ENCODE data around the gene THSD4. TPM values are rescaled to one million over a fixed set of nuclear protein-coding genes. Genes with fewer than 3 reads are reported as not detected.

The THSD4 gene
- total and polyA plus RNA-seq, 2 of the 4 experiments (the other 2 are of a cell fraction): 25.5 to 31.1 TPM

DNA sequence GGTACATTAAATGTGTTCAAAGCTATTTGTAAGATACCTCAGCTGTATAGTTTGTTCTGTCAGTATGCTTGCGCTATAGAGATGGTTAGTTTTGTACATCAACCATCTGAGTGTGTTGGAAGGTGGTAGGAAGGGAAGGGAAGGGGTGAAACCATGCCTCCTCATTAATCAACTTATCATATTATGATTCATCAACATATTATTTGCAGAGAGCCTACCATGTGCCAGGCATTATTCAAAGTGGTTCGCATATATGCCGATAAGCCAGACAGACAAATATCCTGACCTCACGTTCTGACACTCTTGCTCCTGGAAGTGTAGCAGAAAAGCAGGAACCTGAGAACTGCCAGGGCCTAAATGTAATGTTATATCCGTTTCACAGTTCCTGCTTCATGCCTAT, 447.0 kb downstream of the THSD4 start:
- Histone ChIP-seq H4K8ac (ENCODE audit: low read depth in 2 of 2, low read length in 2 of 2) (no peak overlapping the region), H3K4ac (ENCODE audit: low read depth, low read length) (no peak overlapping the region), H4K91ac (ENCODE audit: insufficient read depth, low read depth, low read length) (no peak overlapping the region), H3K4me3 (ENCODE audit: insufficient read depth, low read depth, low read length) (no peak overlapping the region), H2BK20ac (ENCODE audit: low read depth, low read length) (peak overlapping the region; percentile 50), H3K56ac (ENCODE audit: extremely low read depth, insufficient read depth, low read length) (no peak overlapping the region), H3K23ac (ENCODE audit: low read depth, low read length) (0 out of 2 replicates have a peak overlapping the region, but pooled peaks have one; percentile 14), H2BK120ac (ENCODE audit: low read depth, low read length) (peak overlapping the region; percentile 27; the same call in 1 of the 2 replicates), H3K79me1 (ENCODE audit: low read depth in 1 of 2, low read length in 2 of 2) (peaks cover 0 to 10% of the 10 kb centered on the region in 2 experiments; a peak in 2 of 4 replicates), H3K14ac (replicated peaks; ENCODE audit: low read depth, low read length) (no peak overlapping the region), H2BK15ac (ENCODE audit: low read depth, low read length) (no peak overlapping the region), H2BK5ac (ENCODE audit: low read depth, low read length, poor library complexity, severe bottlenecking) (no peak overlapping the region), H3K27ac (ENCODE audit: insufficient read depth, low read length) (no peak overlapping the region), H3K9me1 (ENCODE audit: insufficient read depth, low read length) (peaks cover 8% of the 10 kb centered on the region), H4K20me1 (ENCODE audit: insufficient read depth, low read length) (peaks cover 20% of the 10 kb centered on the region; the same call in 1 of the 2 replicates), H2AFZ (replicated peaks; ENCODE audit: low read length, poor library complexity) (no peak overlapping the region), H3K9ac (ENCODE audit: low read depth, low read length) (no peak overlapping the region), H3K27me3 (ENCODE audit: control insufficient read depth, insufficient read depth, low read length) (peaks cover 4% of the 10 kb centered on the region; the same call in 1 of the 2 replicates), H3K18ac (ENCODE audit: low read depth, low read length) (no peak overlapping the region; the same call in 1 of the 2 replicates), H3K9me3 (ENCODE audit: control insufficient read depth, insufficient read depth, low read length) (no peaks in the 10 kb centered on the region), H3K4me2 (ENCODE audit: low read depth, low read length) (no peak overlapping the region), H4K5ac (ENCODE audit: low read depth, low read length) (no peak overlapping the region), H2AK5ac (ENCODE audit: low read depth, low read length) (peak overlapping the region; percentile 38; the same call in 1 of the 2 replicates), H2AK9ac (replicated peaks; ENCODE audit: low read depth, low read length, poor library complexity) (no peak overlapping the region), H3K4me1 (ENCODE audit: control insufficient read depth, insufficient read depth, low read length) (peaks cover 9% of the 10 kb centered on the region; the same call in 1 of the 2 replicates), H3K36me3 (ENCODE audit: control insufficient read depth, insufficient read depth, low read length) (peaks cover 4% of the 10 kb centered on the region)
- dilution Hi-C loops (cut with HindIII; ENCODE audit: low sequenced_read_pairs, unreplicated experiment): no loop called here
- BruUV-seq (replicated peaks): no TSS peak
- TF ChIP-seq MAZ (IDR thresholded peaks at IDR 0.05; ENCODE audit: borderline replicate concordance, low read depth, low read length): no peak
- no peak for TF ChIP-seq RAD21 (IDR thresholded peaks at IDR 0.05; ENCODE audit: low read length)
- no peak for TF ChIP-seq RCOR1 (IDR thresholded peaks at IDR 0.05; ENCODE audit: insufficient replicate concordance, low read length)
- no peak for TF ChIP-seq SMC3 (IDR thresholded peaks at IDR 0.05; ENCODE audit: low read depth, low read length)
- TF ChIP-seq POLR2A (IDR thresholded peaks at IDR 0.05; ENCODE audit: low read depth, low read length): no peak
- no peak for TF ChIP-seq CEBPB (IDR thresholded peaks at IDR 0.05; ENCODE audit: low read depth, low read length)
- TF ChIP-seq, protein P1, sequence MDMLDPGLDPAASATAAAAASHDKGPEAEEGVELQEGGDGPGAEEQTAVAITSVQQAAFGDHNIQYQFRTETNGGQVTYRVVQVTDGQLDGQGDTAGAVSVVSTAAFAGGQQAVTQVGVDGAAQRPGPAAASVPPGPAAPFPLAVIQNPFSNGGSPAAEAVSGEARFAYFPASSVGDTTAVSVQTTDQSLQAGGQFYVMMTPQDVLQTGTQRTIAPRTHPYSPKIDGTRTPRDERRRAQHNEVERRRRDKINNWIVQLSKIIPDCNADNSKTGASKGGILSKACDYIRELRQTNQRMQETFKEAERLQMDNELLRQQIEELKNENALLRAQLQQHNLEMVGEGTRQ (IDR thresholded peaks at IDR 0.05; ENCODE audit: low read depth, low read length): no peak
- DNase-seq: no peak
- no CpG with 5 or more reads among the region's 5 CpGs for WGBS, 2 experiments (ENCODE audit: extremely low coverage in 2 of 2, insufficient read length in 1 of 2)
- no peak for ATAC-seq (ENCODE audit: low read depth)
- ChIA-PET CTCF (interaction anchor here (0.7 to 1.4 kb wide), 2 partner anchors 10 to 13 kb away, joined by 4 read pairs; no protein-coding TSS in a partner anchor), POLR2A (ENCODE audit: unreplicated experiment) (no interaction called here)
- intact Hi-C loops (cut with micrococcal nuclease): no loop called here
- in situ Hi-C loops (cut with MboI; ENCODE audit: low sequenced_read_pairs): no loop called here

Data from IMR-90 (cell line).